Measurements from ENCODE around the gene SLC26A8. TPM values are rescaled to one million over a fixed set of nuclear protein-coding genes. Genes with fewer than 3 reads are reported as not detected.

Gene SLC26A8
- total RNA-seq, 1 experiment from 2014 or later: not detected

DNA sequence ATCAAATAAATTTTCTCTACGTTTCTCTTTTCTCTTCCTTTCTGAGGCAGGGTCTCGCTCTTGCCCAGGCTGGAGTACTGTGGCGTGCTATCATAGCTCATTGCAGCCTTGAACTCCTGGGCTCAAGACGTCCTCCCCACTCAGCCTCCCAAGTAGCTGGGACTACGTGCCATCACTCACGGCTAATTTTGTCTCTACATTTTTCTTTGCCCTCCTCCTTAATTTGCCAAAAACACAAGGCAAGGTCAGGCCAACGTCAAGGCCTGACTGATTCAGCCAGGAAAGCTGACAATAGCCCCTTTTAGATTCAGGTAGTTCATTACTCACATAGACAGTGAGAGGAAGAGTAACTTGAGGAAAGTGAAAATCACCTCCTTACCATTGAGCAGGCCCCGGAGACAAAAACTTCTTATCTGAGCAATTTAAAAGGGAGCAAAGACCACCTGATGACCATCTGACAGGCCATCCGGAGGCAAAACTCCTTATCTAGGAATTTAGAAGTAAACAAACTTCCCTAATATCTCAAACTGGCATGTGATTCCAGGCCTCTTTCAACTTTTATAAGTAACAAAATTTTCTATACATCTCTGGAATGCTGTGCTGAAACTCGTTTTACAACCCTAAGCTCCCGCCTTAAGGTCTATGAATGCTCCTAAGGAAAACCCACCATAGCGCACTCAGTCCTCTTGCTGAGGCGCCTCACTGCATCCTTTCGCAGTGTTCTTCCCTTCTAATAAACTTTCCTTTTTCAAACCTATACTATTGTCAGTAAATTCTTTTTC, 61.5 kb downstream of the SLC26A8 start:
- Histone ChIP-seq H3K27me3 (ENCODE audit: insufficient read depth, low read length) (peaks cover 9% of the 10 kb centered on the region), H3K27ac (ENCODE audit: low read depth, low read length) (no peak overlapping the region), H3K9me2 (ENCODE audit: insufficient read depth) (no peaks in the 10 kb centered on the region), H2AFZ (ENCODE audit: low read depth, low read length, poor library complexity, severe bottlenecking) (no peak overlapping the region), H3K4me2 (ENCODE audit: low read length) (no peak overlapping the region), H3K36me3 (ENCODE audit: control insufficient read depth in 1 of 2, insufficient read depth in 2 of 2, low read length in 2 of 2) (no peaks in the 10 kb centered on the region), H3K9me3 (ENCODE audit: control insufficient read depth in 1 of 2, insufficient read depth in 1 of 2, low read depth in 1 of 2, low read length in 2 of 2) (no peaks in the 10 kb centered on the region), H3K79me2 (ENCODE audit: insufficient read depth, low read length) (no peaks in the 10 kb centered on the region), H3K4me1 (ENCODE audit: control insufficient read depth in 1 of 2, insufficient read depth in 2 of 2, low read length in 2 of 2) (no peaks in the 10 kb centered on the region), H3K4me3 (replicated peaks in 1 of 2; ENCODE audit: low read depth in 1 of 2, low read length in 2 of 2) (no peak overlapping the region), H3K9ac (ENCODE audit: low read length) (no peak overlapping the region), H4K20me1 (ENCODE audit: insufficient read depth) (no peaks in the 10 kb centered on the region)
- intact Hi-C loops (cut with micrococcal nuclease): no loop called here
- ATAC-seq (no peak), DNase-seq (ENCODE audit: low read depth, low spot score) (no peak)
- ChIA-PET CTCF (no interaction called here), RAD21 (ENCODE audit: low non-redundant PET in 1 of 2, low total read pairs in 2 of 2, uncharacterized antibody in 2 of 2, unreplicated experiment in 2 of 2) (no interaction called here), POLR2A (no interaction called here)
- BruUV-seq (replicated peaks): no TSS peak
- TF ChIP-seq RAD21 (IDR thresholded peaks at IDR 0.05; ENCODE audit: low read depth): no peak
- TF ChIP-seq EZH2 (IDR thresholded peaks at IDR 0.05): no peak
- TF ChIP-seq SRF (IDR thresholded peaks at IDR 0.05; ENCODE audit: low read depth): no peak
- TF ChIP-seq POLR2AphosphoS5 (IDR thresholded peaks at IDR 0.05; ENCODE audit: low read depth, low read length): no peak
- TF ChIP-seq SIN3A (IDR thresholded peaks at IDR 0.05; ENCODE audit: low read depth): no peak

- Histone ChIP-seq H3K9me3 (ENCODE audit: control insufficient read depth in 1 of 2, insufficient read depth in 1 of 2, low read depth in 1 of 2, low read length in 2 of 2) (no peaks in the 10 kb centered on the region), H3K36me3 (ENCODE audit: control insufficient read depth in 1 of 2, insufficient read depth in 2 of 2, low read length in 2 of 2) (no peaks in the 10 kb centered on the region), H2AFZ (ENCODE audit: low read depth, low read length, poor library complexity, severe bottlenecking) (no peak overlapping the region), H3K27me3 (ENCODE audit: insufficient read depth, low read length) (peaks cover 9% of the 10 kb centered on the region), H3K9me2 (ENCODE audit: insufficient read depth) (no peaks in the 10 kb centered on the region), H4K20me1 (ENCODE audit: insufficient read depth) (no peaks in the 10 kb centered on the region), H3K79me2 (ENCODE audit: insufficient read depth, low read length) (no peaks in the 10 kb centered on the region), H3K4me3 (replicated peaks in 1 of 2; ENCODE audit: low read depth in 1 of 2, low read length in 2 of 2) (no peak overlapping the region), H3K4me1 (ENCODE audit: control insufficient read depth in 1 of 2, insufficient read depth in 2 of 2, low read length in 2 of 2) (peaks cover 0 to 2% of the 10 kb centered on the region in 2 experiments; a peak in 1 of 4 replicates), H3K4me2 (ENCODE audit: low read length) (no peak overlapping the region), H3K9ac (ENCODE audit: low read length) (no peak overlapping the region), H3K27ac (ENCODE audit: low read depth, low read length) (no peak overlapping the region)
- ChIA-PET RAD21 (ENCODE audit: low non-redundant PET in 1 of 2, low total read pairs in 2 of 2, uncharacterized antibody in 2 of 2, unreplicated experiment in 2 of 2) (no interaction called here), CTCF (interaction anchor here (0.7 kb wide), 1 partner anchor 60 kb away, joined by 3 read pairs; no protein-coding TSS in a partner anchor), POLR2A (no interaction called here)
- BruUV-seq (replicated peaks): no TSS peak
- no peak for ATAC-seq
- intact Hi-C loops (cut with micrococcal nuclease): no loop called here
- no peak for DNase-seq (ENCODE audit: low read depth, low spot score)
- TF ChIP-seq CBX3 (IDR thresholded peaks at IDR 0.05; ENCODE audit: low read depth) (no peak), SRF (IDR thresholded peaks at IDR 0.05; ENCODE audit: low read depth) (no peak), EGR1 (IDR thresholded peaks at IDR 0.05; ENCODE audit: low read depth) (no peak), EZH2 (IDR thresholded peaks at IDR 0.05) (no peak), ATF3 (IDR thresholded peaks at IDR 0.05) (no peak), POLR2A (IDR thresholded peaks at IDR 0.05; ENCODE audit: borderline replicate concordance, extremely low read depth, insufficient read depth, insufficient read length) (no peak), POLR2AphosphoS5 (IDR thresholded peaks at IDR 0.05; ENCODE audit: low read depth, low read length) (no peak), JUND (IDR thresholded peaks at IDR 0.05) (no peak), FOSL1 (IDR thresholded peaks at IDR 0.05; ENCODE audit: low read depth) (no peak), SP1 (IDR thresholded peaks at IDR 0.05; ENCODE audit: low read depth) (no peak), SIN3A (IDR thresholded peaks at IDR 0.05; ENCODE audit: low read depth) (no peak), ZBTB33 (IDR thresholded peaks at IDR 0.05; ENCODE audit: extremely low read depth, insufficient replicate concordance, low read length) (no peak), MAX (IDR thresholded peaks at IDR 0.05) (no peak), EZH2phosphoT487 (IDR thresholded peaks at IDR 0.05; ENCODE audit: borderline replicate concordance) (no peak)
Measured at GRCh38 chr6:35960187-35960586, 64.3 kb downstream of the SLC26A8 start.

All from HCT116 (cell line).